Endometrial microvascular endothelial cells (primary cell): ENCODE data around the gene IER3. TPM values are rescaled to one million over a fixed set of nuclear protein-coding genes. Genes with fewer than 3 reads are reported as not detected.
"Not testable (repeated sequence)": the region's sequence is repeated elsewhere in the genome, so short reads cannot be mapped to it uniquely, and the experiment has no call there.

ENCODE experiments used
- in situ Hi-C: cut with HindIII; loops from 2 replicates; pipeline ENCODE4 v1.10.0; 2017; ENCODE audit warnings: low sequenced_read_pairs, low pct_unique_long_range_greater_than_20kb; ENCODE audit errors: inconsistent ontology term
- total RNA-seq: library from RNA; depleted of rRNA; stranded (reverse); fragments of >200 nt; gene quantifications from one replicate; pipeline ENCODE4 v1.2.3, GENCODE V29; 2015; ENCODE audit errors: inconsistent ontology term

IER3 gene
- total RNA-seq, 1 donor from 2014 or later: 76.4 TPM

DNA sequence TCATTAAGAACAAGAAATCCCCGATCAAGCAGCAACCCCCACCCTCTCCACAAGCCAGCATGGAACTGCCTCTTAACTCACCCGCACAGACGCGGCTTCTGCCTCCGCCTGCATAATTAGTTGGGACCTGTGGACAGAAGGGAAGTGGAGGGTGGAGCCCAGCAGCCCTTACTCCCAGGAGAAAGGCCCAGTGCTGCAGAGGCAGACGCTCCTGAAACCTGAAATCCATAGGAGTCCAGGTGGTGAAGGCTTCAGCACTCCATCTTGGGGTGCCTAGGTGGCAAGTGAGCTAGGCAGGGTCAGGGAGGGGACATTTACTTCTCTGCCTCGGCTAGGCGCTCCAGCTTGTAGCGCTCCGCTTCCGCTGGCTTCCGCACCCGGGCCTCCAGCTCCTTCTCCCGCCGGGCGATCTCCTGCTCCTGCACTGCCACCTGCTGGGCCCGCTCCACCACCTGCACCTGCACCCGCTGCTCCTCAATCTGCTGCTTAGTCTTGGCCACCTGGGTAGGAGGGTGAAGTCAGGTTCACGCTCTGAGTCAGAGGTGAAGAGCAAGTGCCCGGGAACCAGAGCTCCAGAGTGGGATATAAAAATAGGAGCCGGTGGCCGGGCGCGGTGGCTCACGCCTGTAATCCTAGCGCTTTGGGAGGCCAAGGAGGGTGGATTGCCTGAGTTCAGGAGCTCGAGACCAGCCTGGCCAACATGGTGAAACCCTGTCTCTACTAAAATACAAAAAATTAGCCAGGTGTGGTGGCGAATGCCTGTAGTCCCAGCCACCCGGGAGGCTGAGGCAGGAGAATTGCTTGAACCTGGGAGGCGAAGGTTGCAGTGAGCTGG, 13.5 kb downstream of the IER3 start:
- in situ Hi-C loops: loop anchor here (10.0 kb wide), 2 partner anchors 66 to 344 kb away; no protein-coding TSS in a partner anchor

DNA sequence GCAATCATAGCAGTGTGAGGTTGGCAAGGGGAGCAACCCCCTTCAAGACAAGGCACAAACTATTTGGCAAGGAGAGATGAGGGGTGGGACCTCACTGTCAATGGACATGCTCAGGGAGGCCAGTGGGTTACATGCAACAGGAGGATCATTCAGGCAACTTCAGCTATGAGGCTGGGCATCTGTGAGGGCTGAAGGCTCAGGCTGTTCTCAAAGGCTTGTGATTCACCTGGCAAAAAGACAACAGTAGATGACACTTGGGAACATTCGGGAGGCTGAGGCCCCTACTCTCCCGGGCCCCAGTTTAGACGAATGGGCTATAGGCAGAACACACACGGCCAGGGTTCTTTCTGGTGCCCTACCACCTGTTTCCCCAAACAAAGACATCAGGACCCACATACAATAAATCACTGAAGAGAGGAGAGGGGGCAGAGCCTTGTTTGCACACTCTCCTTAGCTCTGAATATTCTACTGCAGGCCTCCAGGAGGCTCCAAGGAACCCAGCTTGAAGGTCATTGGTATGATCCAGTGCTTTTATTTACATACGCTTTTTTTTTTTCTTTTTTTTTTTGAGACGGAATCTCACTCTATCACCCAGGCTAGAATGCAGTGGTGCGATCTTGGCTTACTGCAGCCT, 16.3 kb downstream of the IER3 start:
- in situ Hi-C loops: no loop called here

GRCh38 chr6:30726506-30727413, 17.6 kb downstream of the IER3 start:
- in situ Hi-C loops: no loop called here

GRCh38 chr6:30725713-30726505, 18.4 kb downstream of the IER3 start:
- in situ Hi-C loops: no loop called here

DNA sequence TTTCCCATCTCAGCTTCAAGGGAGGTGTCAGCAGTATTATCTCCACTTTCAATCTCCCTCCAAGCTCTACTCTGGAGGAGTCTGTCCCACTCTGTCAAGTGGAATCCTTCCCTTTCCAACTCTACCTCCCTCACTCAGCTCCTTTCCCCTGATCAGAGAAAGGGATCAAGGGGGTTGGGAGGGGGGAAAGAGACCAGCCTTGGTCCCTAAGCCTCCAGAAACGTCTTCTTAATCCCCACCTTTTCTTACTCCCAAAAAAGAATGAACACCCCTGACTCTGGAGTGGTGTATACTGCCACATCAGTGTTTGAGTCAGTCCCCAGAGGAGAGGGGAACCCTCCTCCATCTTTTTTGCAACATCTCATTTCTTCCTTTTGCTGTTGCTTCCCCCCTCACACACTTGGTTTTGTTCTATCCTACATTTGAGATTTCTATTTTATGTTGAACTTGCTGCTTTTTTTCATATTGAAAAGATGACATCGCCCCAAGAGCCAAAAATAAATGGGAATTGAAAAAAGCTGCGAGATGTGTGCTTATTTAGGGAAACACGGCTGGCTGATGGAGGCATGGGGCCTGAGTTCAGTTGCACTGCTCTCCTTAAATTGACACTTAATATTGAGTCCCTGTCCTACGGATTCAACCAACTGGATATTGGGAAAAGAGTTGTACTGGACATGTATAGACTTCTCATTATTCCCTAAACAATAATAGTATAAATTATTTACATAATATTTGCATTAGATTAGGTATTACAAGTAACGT, 19.3 kb downstream of the IER3 start:
- in situ Hi-C loops: no loop called here

DNA sequence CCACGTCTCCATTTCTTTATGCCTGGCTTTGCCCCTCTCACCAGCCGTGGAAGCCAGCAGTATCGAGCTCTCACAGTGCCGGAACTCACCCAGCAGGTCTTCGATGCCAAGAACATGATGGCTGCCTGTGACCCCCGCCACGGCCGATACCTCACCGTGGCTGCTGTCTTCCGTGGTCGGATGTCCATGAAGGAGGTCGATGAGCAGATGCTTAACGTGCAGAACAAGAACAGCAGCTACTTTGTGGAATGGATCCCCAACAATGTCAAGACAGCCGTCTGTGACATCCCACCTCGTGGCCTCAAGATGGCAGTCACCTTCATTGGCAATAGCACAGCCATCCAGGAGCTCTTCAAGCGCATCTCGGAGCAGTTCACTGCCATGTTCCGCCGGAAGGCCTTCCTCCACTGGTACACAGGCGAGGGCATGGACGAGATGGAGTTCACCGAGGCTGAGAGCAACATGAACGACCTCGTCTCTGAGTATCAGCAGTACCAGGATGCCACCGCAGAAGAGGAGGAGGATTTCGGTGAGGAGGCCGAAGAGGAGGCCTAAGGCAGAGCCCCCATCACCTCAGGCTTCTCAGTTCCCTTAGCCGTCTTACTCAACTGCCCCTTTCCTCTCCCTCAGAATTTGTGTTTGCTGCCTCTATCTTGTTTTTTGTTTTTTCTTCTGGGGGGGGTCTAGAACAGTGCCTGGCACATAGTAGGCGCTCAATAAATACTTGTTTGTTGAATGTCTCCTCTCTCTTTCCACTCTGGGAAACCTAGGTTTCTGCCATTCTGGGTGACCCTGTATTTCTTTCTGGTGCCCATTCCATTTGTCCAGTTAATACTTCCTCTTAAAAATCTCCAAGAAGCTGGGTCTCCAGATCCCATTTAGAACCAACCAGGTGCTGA, 20.3 kb downstream of the IER3 start:
- in situ Hi-C loops: not testable (repeated sequence)

- in situ Hi-C loops: not testable (repeated sequence)
Measured at GRCh38 chr6:30723159-30723842, 21.0 kb downstream of the IER3 start.

GRCh38 chr6:30722280-30723112, 21.9 kb downstream of the IER3 start:
- in situ Hi-C loops: no loop called here

DNA sequence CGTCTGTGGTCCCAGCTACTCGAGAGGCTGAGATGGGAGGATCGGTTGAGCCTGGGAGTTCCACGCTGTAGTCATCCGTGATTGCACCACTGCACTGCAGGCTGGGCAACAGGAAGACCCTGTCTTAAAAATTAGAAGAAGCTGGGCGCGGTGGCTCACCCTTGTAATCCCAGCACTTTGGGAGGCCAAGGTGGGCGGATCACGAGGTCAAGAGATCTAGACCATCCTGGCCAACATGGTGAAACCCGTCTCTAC, 22.4 kb downstream of the IER3 start:
- in situ Hi-C loops: not testable (repeated sequence)

GRCh38 chr6:30721198-30722024, 22.9 kb downstream of the IER3 start:
- in situ Hi-C loops: no loop called here

- in situ Hi-C loops: no loop called here
Measured at GRCh38 chr6:30720738-30721197, 23.6 kb downstream of the IER3 start.

GRCh38 chr6:30719791-30720737, 24.3 kb downstream of the IER3 start, which contains the start of gene TUBB:
TSS of gene TUBB (plus strand) at chr6:30720352. CDS start at chr6:30720507, 155 bp downstream.
- in situ Hi-C loops: loop anchor here (10.0 kb wide), 1 partner anchor 175 kb away; no protein-coding TSS in a partner anchor

GRCh38 chr6:30719356-30719755, 25.0 kb downstream of the IER3 start:
- in situ Hi-C loops: loop anchor here (10.0 kb wide), 1 partner anchor 175 kb away; no protein-coding TSS in a partner anchor
